Stimulated activated effector memory CD8-positive, alpha-beta T cell treated with anti-CD3 and anti-CD28 coated beads, Interleukin-12 subunit alpha, Interleukin-12 subunit beta, amount 100 ng/mL, for 72 hours (primary cell): ENCODE data around the gene AKAP7.

Source experiments
- ATAC-seq: fragments of 150-1000 bp; cut with Tn5 transposase; 2 replicates; pipeline ENCODE4 v1.10.0; 2021
- DNase-seq, 2 donors: peaks; one replicate each; pipeline ENCODE4 v3.0.0; 2021 to 2022; ENCODE audit warnings: low spot score in 2 of 2
- H3K27ac Mint-ChIP-seq: one replicate; pipeline ENCODE4 v1.8.0; 2022; ENCODE audit warnings: mild to moderate bottlenecking, mixed read lengths
- H3K36me3 Mint-ChIP-seq: one replicate; pipeline ENCODE4 v1.8.0; 2022; ENCODE audit warnings: mild to moderate bottlenecking, mixed read lengths
- H3K4me1 Mint-ChIP-seq: one replicate; pipeline ENCODE4 v1.8.0; 2022; ENCODE audit warnings: mixed read lengths
- H3K4me3 Mint-ChIP-seq: one replicate; pipeline ENCODE4 v1.8.0; 2022; ENCODE audit warnings: mild to moderate bottlenecking, mixed read lengths
- H3K9me3 Mint-ChIP-seq: one replicate; pipeline ENCODE4 v1.8.0; 2022; ENCODE audit warnings: mixed read lengths

AKAP7 gene

GRCh38 chr6:131163886-131164285, 28.6 kb downstream of the AKAP7 start:
- no peaks in the 10 kb centered on the region for H3K9me3 Mint-ChIP-seq
- DNase-seq (no peak), ATAC-seq (no peak)
- no peak overlapping the region for H3K27ac Mint-ChIP-seq
- H3K36me3 Mint-ChIP-seq: no peaks in the 10 kb centered on the region
- H3K4me1 Mint-ChIP-seq: no peaks in the 10 kb centered on the region
- no peak overlapping the region for H3K4me3 Mint-ChIP-seq

- DNase-seq (no peak), ATAC-seq (no peak)
- Mint-ChIP-seq H3K4me1 (no peaks in the 10 kb centered on the region), H3K36me3 (no peaks in the 10 kb centered on the region), H3K27ac (no peak overlapping the region), H3K4me3 (no peak overlapping the region), H3K9me3 (no peaks in the 10 kb centered on the region)
Observed at GRCh38 chr6:131164506-131164905, 29.2 kb downstream of the AKAP7 start.

GRCh38 chr6:131167773-131168172, 32.5 kb downstream of the AKAP7 start:
- H3K4me3 Mint-ChIP-seq: no peak overlapping the region
- H3K36me3 Mint-ChIP-seq: no peaks in the 10 kb centered on the region
- H3K4me1 Mint-ChIP-seq: no peaks in the 10 kb centered on the region
- ATAC-seq: no peak
- H3K27ac Mint-ChIP-seq: no peak overlapping the region
- no peak for DNase-seq
- no peaks in the 10 kb centered on the region for H3K9me3 Mint-ChIP-seq

GRCh38 chr6:131169613-131170012, 34.3 kb downstream of the AKAP7 start:
- no peaks in the 10 kb centered on the region for H3K36me3 Mint-ChIP-seq
- no peak overlapping the region for H3K27ac Mint-ChIP-seq
- H3K4me1 Mint-ChIP-seq: no peaks in the 10 kb centered on the region
- H3K4me3 Mint-ChIP-seq: no peak overlapping the region
- DNase-seq (no peak), ATAC-seq (no peak)
- H3K9me3 Mint-ChIP-seq: no peaks in the 10 kb centered on the region

- no peaks in the 10 kb centered on the region for H3K9me3 Mint-ChIP-seq
- DNase-seq (no peak), ATAC-seq (no peak)
- H3K36me3 Mint-ChIP-seq: no peaks in the 10 kb centered on the region
- no peak overlapping the region for H3K4me3 Mint-ChIP-seq
- no peak overlapping the region for H3K27ac Mint-ChIP-seq
- H3K4me1 Mint-ChIP-seq: no peaks in the 10 kb centered on the region
Observed at GRCh38 chr6:131172222-131172621, 37.0 kb downstream of the AKAP7 start.

GRCh38 chr6:131173680-131174079, 38.4 kb downstream of the AKAP7 start:
- Mint-ChIP-seq H3K36me3 (no peaks in the 10 kb centered on the region), H3K27ac (no peak overlapping the region), H3K9me3 (no peaks in the 10 kb centered on the region), H3K4me3 (no peak overlapping the region), H3K4me1 (no peaks in the 10 kb centered on the region)
- DNase-seq (no peak), ATAC-seq (no peak)

GRCh38 chr6:131175564-131175963, 40.3 kb downstream of the AKAP7 start:
- no peaks in the 10 kb centered on the region for H3K9me3 Mint-ChIP-seq
- no peak overlapping the region for H3K4me3 Mint-ChIP-seq
- H3K27ac Mint-ChIP-seq: no peak overlapping the region
- no peak for ATAC-seq
- no peak for DNase-seq
- no peaks in the 10 kb centered on the region for H3K4me1 Mint-ChIP-seq
- no peaks in the 10 kb centered on the region for H3K36me3 Mint-ChIP-seq

- H3K27ac Mint-ChIP-seq: no peak overlapping the region
- ATAC-seq (no peak), DNase-seq (no peak)
- H3K4me1 Mint-ChIP-seq: peaks cover 3% of the 10 kb centered on the region
- H3K9me3 Mint-ChIP-seq: no peaks in the 10 kb centered on the region
- H3K36me3 Mint-ChIP-seq: no peaks in the 10 kb centered on the region
- H3K4me3 Mint-ChIP-seq: no peak overlapping the region
Observed at GRCh38 chr6:131177996-131178395, 42.7 kb downstream of the AKAP7 start.

GRCh38 chr6:131182991-131183425, 47.7 kb downstream of the AKAP7 start:
- ATAC-seq (peak; percentile 62), DNase-seq (no peak)
- H3K27ac Mint-ChIP-seq: peak overlapping the region; percentile 94
- H3K36me3 Mint-ChIP-seq: no peaks in the 10 kb centered on the region
- H3K9me3 Mint-ChIP-seq: no peaks in the 10 kb centered on the region
- H3K4me1 Mint-ChIP-seq: peaks cover 13% of the 10 kb centered on the region
- peak overlapping the region; percentile 47 for H3K4me3 Mint-ChIP-seq

GRCh38 chr6:131183427-131184095, 48.3 kb downstream of the AKAP7 start:
- ATAC-seq (peak; percentile 24), DNase-seq (no peak)
- Mint-ChIP-seq H3K27ac (peak overlapping the region; percentile 94), H3K36me3 (no peaks in the 10 kb centered on the region), H3K9me3 (no peaks in the 10 kb centered on the region), H3K4me3 (peak overlapping the region; percentile 47), H3K4me1 (peaks cover 13% of the 10 kb centered on the region)

- H3K36me3 Mint-ChIP-seq: no peaks in the 10 kb centered on the region
- no peak overlapping the region for H3K27ac Mint-ChIP-seq
- H3K9me3 Mint-ChIP-seq: peaks cover 6% of the 10 kb centered on the region
- no peak for ATAC-seq
- no peaks in the 10 kb centered on the region for H3K4me1 Mint-ChIP-seq
- DNase-seq: no peak
- H3K4me3 Mint-ChIP-seq: no peak overlapping the region
Observed at GRCh38 chr6:131191590-131191989, 56.3 kb downstream of the AKAP7 start.

- ATAC-seq: no peak
- Mint-ChIP-seq H3K4me3 (no peak overlapping the region), H3K27ac (peak overlapping the region; percentile 77), H3K4me1 (peaks cover 37% of the 10 kb centered on the region), H3K9me3 (peaks cover 6% of the 10 kb centered on the region), H3K36me3 (peaks cover 9% of the 10 kb centered on the region)
- no peak for DNase-seq
Observed at GRCh38 chr6:131197716-131198115, 62.4 kb downstream of the AKAP7 start.

GRCh38 chr6:131199568-131200272, 64.5 kb downstream of the AKAP7 start:
- peak; percentile 27 to 83 for DNase-seq
- Mint-ChIP-seq H3K4me3 (peak overlapping the region; percentile 65), H3K27ac (peak overlapping the region; percentile 77), H3K9me3 (no peaks in the 10 kb centered on the region), H3K4me1 (peaks cover 46% of the 10 kb centered on the region), H3K36me3 (peaks cover 9% of the 10 kb centered on the region)
- peak; percentile 100 for ATAC-seq

GRCh38 chr6:131205481-131206244, 70.4 kb downstream of the AKAP7 start:
- H3K4me3 Mint-ChIP-seq: no peak overlapping the region
- H3K4me1 Mint-ChIP-seq: peaks cover 19% of the 10 kb centered on the region
- H3K36me3 Mint-ChIP-seq: no peaks in the 10 kb centered on the region
- no peaks in the 10 kb centered on the region for H3K9me3 Mint-ChIP-seq
- H3K27ac Mint-ChIP-seq: no peak overlapping the region
- DNase-seq (no peak), ATAC-seq (no peak)

GRCh38 chr6:131206463-131207251, 71.4 kb downstream of the AKAP7 start:
- peaks cover 14% of the 10 kb centered on the region for H3K4me1 Mint-ChIP-seq
- DNase-seq: no peak
- H3K9me3 Mint-ChIP-seq: no peaks in the 10 kb centered on the region
- no peak overlapping the region for H3K27ac Mint-ChIP-seq
- H3K4me3 Mint-ChIP-seq: no peak overlapping the region
- H3K36me3 Mint-ChIP-seq: no peaks in the 10 kb centered on the region
- no peak for ATAC-seq
